ENCODE measurements around the gene IGFBP2.

The IGFBP2 gene

DNA sequence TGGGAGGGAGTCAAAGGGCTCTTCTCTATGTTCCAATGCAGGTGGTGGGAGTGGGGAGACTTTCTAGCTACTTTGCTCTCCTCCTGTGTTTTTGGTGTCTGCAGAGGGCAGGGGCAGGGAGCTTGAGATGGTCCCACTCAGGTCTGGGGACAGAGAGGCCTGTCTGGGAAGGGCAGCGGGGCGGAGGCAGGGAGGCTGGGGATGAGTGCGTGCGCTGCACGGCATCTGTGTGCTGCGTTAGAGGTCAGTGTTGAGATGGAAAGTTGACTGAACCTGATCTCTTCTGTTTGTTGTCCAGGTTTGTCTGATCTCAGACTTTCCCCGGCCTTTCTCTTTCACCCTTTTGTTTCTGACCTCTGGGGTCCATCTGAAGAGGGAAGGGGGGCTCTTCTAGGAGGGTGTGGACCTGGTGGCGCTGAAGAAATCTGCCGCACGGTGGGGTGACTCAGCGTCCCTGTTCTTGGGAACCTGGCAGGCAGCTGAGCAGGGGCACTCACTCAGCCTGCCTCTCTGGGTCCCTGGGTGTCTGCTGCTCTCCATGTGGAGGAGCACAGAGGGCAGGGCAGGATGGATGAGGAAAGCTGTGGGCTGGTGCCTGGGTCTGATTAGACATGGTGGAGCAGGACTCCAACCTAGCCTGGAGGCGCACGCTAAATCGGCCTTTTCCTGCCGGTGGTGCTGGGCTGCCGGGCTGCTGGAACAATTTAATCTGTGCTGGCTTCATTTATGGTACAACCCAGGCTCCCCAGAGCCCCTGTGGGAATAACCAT lies 24.1 kb downstream of the IGFBP2 start:
- no peak overlapping the region for H3K4me2 ChIP-seq (ENCODE audit: low read depth, low read length, poor library complexity, severe bottlenecking)
- no peak overlapping the region for H2AFZ ChIP-seq (ENCODE audit: low read depth, low read length, severe bottlenecking)
- TF ChIP-seq, protein P1, sequence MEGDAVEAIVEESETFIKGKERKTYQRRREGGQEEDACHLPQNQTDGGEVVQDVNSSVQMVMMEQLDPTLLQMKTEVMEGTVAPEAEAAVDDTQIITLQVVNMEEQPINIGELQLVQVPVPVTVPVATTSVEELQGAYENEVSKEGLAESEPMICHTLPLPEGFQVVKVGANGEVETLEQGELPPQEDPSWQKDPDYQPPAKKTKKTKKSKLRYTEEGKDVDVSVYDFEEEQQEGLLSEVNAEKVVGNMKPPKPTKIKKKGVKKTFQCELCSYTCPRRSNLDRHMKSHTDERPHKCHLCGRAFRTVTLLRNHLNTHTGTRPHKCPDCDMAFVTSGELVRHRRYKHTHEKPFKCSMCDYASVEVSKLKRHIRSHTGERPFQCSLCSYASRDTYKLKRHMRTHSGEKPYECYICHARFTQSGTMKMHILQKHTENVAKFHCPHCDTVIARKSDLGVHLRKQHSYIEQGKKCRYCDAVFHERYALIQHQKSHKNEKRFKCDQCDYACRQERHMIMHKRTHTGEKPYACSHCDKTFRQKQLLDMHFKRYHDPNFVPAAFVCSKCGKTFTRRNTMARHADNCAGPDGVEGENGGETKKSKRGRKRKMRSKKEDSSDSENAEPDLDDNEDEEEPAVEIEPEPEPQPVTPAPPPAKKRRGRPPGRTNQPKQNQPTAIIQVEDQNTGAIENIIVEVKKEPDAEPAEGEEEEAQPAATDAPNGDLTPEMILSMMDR (IDR thresholded peaks at IDR 0.05; ENCODE audit: insufficient read depth, low read length, poor library complexity, severe bottlenecking): no peak
- no peak for TF ChIP-seq EZH2phosphoT487 (conservative IDR thresholded peaks at IDR 0.05; ENCODE audit: low read length)
- H3K9ac ChIP-seq (ENCODE audit: low read length): no peak overlapping the region
- H4K20me1 ChIP-seq (ENCODE audit: low read depth, low read length): no peaks in the 10 kb centered on the region
- H3K9me3 ChIP-seq (ENCODE audit: insufficient read depth, low read length): no peaks in the 10 kb centered on the region
- no peaks in the 10 kb centered on the region for H3K27me3 ChIP-seq (ENCODE audit: low read length)
- no peak overlapping the region for H3K4me3 ChIP-seq (ENCODE audit: insufficient read depth, low read length, poor library complexity, severe bottlenecking)
- no peaks in the 10 kb centered on the region for H3F3A ChIP-seq (ENCODE audit: insufficient read depth)
- no peaks in the 10 kb centered on the region for H3K79me2 ChIP-seq (ENCODE audit: insufficient read depth, low read length)
- H3K9me2 ChIP-seq (replicated peaks; ENCODE audit: insufficient read depth, low read length): no peaks in the 10 kb centered on the region
- H3K36me3 ChIP-seq (ENCODE audit: low read length): no peaks in the 10 kb centered on the region
- H3K27ac ChIP-seq (ENCODE audit: low read depth, low read length): no peak overlapping the region

DNA sequence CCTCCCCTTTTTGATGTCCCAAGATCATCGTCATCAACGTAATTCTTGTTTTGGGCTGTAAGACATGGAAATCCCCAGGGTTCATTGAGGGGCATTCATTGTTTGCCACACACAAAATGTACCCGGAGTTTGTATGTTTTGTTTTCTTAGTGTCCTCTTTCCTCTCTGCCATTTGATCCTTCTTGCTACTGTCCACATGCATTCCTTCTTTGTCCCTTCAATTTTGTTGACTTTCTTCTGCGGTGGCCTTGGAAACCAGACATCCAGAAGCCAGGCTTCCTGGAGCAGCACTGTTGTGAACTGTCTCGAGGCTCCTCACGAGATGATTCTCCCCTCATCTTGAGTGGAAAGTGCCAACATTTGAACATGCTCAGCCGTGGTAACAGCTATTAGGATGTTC lies 24.8 kb downstream of the IGFBP2 start:
- Histone ChIP-seq H3K9me2 (replicated peaks; ENCODE audit: insufficient read depth, low read length) (no peaks in the 10 kb centered on the region), H3K9me3 (ENCODE audit: insufficient read depth, low read length) (no peaks in the 10 kb centered on the region), H3K79me2 (ENCODE audit: insufficient read depth, low read length) (no peaks in the 10 kb centered on the region), H3K4me2 (ENCODE audit: low read depth, low read length, poor library complexity, severe bottlenecking) (no peak overlapping the region), H4K20me1 (ENCODE audit: low read depth, low read length) (no peaks in the 10 kb centered on the region), H3F3A (ENCODE audit: insufficient read depth) (no peaks in the 10 kb centered on the region), H3K27ac (ENCODE audit: low read depth, low read length) (no peak overlapping the region), H3K9ac (ENCODE audit: low read length) (no peak overlapping the region), H3K4me3 (ENCODE audit: insufficient read depth, low read length, poor library complexity, severe bottlenecking) (no peak overlapping the region), H3K27me3 (ENCODE audit: low read length) (no peaks in the 10 kb centered on the region), H2AFZ (ENCODE audit: low read depth, low read length, severe bottlenecking) (no peak overlapping the region), H3K36me3 (ENCODE audit: low read length) (no peaks in the 10 kb centered on the region)
- TF ChIP-seq, protein P1 (IDR thresholded peaks at IDR 0.05; ENCODE audit: insufficient read depth, low read length, poor library complexity, severe bottlenecking): no peak
- TF ChIP-seq EZH2phosphoT487 (conservative IDR thresholded peaks at IDR 0.05; ENCODE audit: low read length): no peak

DNA sequence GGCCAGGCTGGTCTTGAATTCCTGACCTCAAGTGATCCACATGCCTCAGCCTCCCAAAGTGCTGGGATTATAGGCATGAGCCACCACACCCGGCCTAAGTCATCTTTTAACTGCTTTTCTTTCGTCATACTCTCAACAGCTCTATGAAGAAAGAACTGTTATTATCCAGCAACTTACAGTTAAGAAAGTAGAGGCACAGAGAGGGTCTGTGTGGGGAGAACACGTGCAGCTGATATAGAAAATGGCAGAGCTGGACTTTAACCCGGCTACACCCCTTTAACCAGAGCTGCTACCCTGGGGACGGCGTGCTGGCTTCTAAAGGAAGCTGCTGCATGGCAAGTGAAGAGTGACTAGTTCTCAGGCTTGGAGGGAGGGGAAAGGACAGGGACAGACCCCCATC lies 25.5 kb downstream of the IGFBP2 start:
- Histone ChIP-seq H4K20me1 (ENCODE audit: low read depth, low read length) (no peaks in the 10 kb centered on the region), H2AFZ (ENCODE audit: low read depth, low read length, severe bottlenecking) (no peak overlapping the region), H3F3A (ENCODE audit: insufficient read depth) (no peaks in the 10 kb centered on the region), H3K36me3 (ENCODE audit: low read length) (no peaks in the 10 kb centered on the region), H3K27ac (ENCODE audit: low read depth, low read length) (no peak overlapping the region), H3K4me3 (ENCODE audit: insufficient read depth, low read length, poor library complexity, severe bottlenecking) (no peak overlapping the region), H3K9me2 (replicated peaks; ENCODE audit: insufficient read depth, low read length) (no peaks in the 10 kb centered on the region), H3K79me2 (ENCODE audit: insufficient read depth, low read length) (no peaks in the 10 kb centered on the region), H3K9me3 (ENCODE audit: insufficient read depth, low read length) (no peaks in the 10 kb centered on the region), H3K9ac (ENCODE audit: low read length) (no peak overlapping the region), H3K27me3 (ENCODE audit: low read length) (no peaks in the 10 kb centered on the region), H3K4me2 (ENCODE audit: low read depth, low read length, poor library complexity, severe bottlenecking) (no peak overlapping the region)
- TF ChIP-seq EZH2phosphoT487 (conservative IDR thresholded peaks at IDR 0.05; ENCODE audit: low read length): no peak
- TF ChIP-seq, protein P1 (IDR thresholded peaks at IDR 0.05; ENCODE audit: insufficient read depth, low read length, poor library complexity, severe bottlenecking): no peak
